ENCODE measurements around the gene SELENOF.
"Not testable (repeated sequence)": the region's sequence is repeated elsewhere in the genome, so short reads cannot be mapped to it uniquely, and the experiment has no call there.

SELENOF gene

DNA sequence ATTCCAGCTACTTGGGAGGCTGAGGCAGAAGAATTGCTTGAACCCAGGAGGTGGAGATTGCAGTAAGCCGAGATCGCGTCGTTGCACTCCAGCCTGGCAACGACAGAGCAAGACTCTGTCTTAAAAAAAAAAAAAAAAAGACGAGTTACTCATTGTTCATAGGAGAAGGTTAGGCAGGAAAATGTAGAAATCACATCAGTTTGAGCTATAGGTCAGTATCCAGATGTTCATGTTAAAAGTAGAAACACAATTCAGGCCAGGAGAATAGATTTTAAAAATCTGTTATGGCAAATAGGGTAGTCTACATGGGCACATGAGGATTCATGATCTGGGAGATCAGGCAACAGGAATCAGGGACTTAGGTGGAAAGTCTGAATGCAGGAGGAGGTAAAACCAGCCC is 57.7 kb downstream of the SELENOF start:
- DNase-seq (ENCODE audit: low spot score) = no peak

DNA sequence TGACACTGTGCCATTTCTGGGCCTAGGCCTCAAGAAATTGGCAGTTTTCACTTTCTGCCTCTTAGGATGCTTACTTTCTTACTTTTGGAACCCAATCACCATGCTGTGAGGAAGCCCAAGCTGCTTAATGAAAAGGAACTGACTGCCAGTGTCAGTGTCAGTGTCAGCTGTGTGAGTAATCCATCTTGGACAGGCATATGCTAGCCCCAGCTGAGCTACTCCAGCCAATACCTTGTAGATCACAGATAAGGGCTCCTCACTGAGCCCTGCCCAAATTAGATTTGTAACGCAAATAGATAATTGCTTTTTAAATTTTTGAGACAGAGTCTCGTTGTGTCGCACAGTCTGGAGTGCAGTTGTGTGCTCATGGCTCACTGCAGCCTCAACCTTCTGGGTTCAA is 59.6 kb downstream of the SELENOF start:
- DNase-seq (ENCODE audit: low spot score) = no peak

DNA sequence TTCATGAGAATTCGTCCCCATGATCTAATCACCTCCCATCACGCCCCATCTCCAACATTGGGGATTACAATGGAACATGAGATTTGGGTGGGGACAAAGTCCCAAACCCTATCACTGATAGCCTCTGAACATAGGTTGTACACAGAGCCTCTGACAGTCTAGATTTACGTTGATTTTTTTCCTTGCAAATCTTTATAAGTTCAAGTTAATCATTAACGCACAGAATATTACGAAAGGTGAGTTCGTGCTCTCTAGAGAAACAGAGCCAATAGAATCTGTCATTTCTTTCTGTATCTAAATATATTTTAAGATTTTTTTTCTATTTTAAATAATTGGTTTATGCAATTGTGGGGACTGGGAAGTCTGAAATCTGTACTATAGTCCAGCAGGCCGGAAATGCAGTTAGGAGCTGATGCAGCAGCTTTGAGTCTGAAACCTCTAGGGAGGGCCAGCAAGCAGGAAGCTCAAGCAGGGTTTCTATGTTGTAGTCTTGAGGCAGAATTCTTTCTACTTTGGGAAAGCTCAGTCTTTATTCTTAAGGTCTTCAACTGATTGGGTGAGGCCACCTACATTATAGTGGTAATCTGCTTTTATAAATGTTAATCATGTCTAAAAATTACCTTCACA is 61.0 kb downstream of the SELENOF start:
- no peak for DNase-seq (ENCODE audit: low spot score)

DNA sequence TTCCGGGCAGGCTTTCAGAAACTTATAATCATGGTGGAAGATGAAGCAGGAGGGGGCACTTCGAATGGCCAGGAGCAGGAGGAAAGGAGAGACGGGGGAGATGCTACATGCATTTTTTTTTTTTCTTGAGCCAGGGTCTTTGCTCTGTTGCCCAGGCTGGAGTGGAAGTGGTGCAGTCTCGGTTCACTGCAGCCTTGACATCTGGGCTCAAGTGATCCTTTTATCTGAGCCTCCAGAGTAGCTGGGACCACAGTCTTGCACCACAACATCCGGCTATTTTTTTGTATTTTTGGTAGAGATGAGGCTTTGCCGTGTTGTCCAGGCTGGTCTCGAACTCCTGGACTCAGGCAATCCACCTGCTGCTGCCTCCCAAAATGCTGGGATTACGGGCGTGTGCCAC is 61.6 kb downstream of the SELENOF start:
- no peak for DNase-seq (ENCODE audit: low spot score)

GRCh38 chr1:86849756-86850155 is 64.2 kb downstream of the SELENOF start:
- DNase-seq (ENCODE audit: low spot score) = no peak

DNA sequence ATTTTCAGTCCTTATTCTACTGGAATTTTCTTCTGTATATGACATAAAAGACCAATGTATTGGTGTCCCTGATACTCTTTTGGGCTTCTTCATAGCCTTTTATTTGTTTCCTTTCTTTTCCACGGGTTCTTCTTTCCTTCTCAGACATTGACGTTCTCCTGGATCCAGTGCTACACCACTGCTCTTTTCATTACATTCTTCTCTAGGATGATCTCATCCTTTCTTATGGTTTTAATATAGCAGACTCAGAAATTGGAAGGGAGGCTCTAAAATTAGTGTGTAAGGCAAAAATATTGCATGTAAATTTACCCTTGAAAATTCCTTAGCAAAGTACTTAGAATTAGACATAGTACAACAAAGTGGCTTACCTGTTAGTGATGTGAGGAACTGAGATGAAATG is 65.3 kb downstream of the SELENOF start:
- DNase-seq (ENCODE audit: low spot score) = peak; percentile 13

- DNase-seq (ENCODE audit: low spot score) = peak; percentile 75
These were observed 67.7 kb downstream of the SELENOF start for GRCh38 chr1:86846164-86846647.

DNA sequence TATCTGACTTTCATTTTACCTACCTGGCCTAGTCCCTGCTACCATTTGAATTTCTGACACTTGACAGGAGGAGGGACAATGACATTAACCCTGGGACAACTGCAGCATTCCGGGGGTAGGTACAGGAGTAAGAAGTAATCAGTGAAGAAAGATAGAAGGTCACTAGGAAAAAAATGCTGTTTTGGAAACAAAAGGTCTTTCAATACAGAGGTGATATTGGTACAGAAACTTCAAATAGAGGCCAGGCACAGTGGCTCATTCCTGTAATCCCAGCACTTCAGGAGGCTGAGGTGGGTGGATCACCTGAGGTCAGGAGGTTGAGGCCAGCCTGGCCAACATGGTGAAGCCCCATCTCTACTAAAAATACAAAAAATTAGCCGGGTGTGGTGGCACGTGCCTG is 68.4 kb downstream of the SELENOF start:
- DNase-seq (ENCODE audit: low spot score) = no peak

- peak; percentile 13 for DNase-seq (ENCODE audit: low spot score)
These were observed 72.8 kb downstream of the SELENOF start for GRCh38 chr1:86841116-86841515.

DNA sequence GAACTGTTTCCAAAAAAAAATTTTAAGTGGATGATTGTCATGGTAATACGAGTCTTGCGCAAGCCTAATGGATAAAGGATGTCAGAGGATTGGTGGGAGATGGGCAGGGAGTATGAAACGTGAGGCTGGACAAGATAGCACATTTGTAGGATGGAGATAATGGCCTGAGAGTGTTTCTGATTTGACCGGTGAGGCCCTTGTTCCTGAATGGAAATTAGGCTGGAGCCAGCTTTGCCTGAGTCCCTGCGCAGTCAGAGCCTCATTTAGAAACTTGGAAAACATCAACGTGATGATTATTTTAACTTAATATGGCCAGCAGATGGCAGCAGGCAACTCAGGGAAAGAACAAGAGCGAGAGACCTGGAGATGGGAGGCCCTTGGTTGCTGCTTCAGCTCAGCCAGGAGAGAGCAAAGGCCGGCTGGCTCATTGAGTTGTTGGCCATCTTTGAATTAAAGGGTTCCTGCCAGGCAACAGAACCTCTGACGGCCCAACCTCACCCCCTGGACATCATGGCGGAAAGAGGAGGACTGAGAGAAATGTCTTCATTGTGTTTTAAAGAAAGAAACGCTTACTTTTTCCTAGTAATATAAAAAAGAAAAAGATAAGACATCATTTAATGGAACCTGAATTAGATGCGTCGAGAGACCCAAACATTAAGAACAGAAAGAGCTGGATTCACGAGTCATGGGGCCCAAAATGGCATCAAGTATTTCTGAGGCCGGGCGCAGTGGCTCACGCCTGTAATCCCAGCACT is 80.3 kb downstream of the SELENOF start:
- DNase-seq (ENCODE audit: low spot score) = peak; percentile 84

DNA sequence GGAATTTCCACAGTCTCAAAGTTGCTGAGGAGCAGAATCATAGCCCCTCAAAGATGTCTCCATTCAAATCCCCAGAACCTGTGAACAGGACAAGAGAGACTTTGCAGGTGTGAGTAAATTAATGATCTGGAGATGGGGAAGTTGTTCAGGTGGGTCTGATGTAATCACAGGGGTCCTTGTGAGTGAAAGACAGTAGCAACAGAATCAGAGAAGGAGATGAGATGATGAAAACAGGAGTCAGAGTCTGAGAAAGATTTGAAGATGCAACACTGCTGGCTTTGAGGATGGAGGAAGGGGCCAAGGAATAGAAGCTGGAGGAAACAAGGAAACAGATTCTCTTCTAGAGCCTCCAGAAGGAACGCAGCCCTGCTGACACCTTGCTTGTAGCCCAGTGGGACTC is 81.5 kb downstream of the SELENOF start:
- no peak for DNase-seq (ENCODE audit: low spot score)

- no peak for DNase-seq (ENCODE audit: low spot score)
These were observed 84.6 kb downstream of the SELENOF start for GRCh38 chr1:86829321-86829720.

- DNase-seq (ENCODE audit: low spot score) = no peak
These were observed 85.9 kb downstream of the SELENOF start for GRCh38 chr1:86828024-86828423.

DNA sequence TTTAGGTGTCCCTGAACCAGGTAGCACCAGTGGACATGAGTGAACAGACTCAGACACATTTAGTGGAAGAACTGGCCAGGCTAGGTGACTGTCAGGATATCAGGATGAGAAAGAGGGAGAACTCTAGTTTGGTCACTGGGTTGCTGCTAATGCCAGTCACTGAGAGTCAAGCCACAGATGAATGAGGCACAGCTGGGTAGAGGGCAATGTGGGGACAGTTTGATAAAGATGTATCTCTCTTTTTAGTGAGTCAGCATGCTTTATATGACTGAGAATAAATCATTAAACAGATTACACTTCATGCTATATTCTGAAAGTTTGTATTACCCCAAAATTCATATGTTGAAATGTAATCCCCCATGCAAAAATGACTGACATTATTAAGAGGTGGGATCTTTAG is 87.1 kb downstream of the SELENOF start:
- no peak for DNase-seq (ENCODE audit: low spot score)

DNA sequence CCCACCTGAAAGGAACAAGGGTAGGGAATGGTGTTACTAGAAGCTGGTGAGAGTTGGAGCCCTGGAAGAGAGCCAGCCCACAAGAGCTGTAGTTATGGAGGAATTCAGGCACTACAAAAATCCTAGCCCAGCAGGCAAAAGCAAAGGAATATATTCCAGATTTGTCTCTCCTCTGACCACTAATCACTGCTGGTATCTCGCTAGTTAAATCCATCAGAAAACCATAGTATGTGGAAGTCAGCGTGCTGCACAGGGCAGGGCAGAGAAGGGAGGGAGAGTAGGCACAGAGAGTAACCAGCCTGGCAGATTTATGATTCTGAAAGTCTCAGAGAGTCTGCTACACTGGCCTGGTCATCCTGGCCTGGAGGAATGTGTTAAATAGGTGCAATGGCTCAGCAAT is 88.6 kb downstream of the SELENOF start:
- DNase-seq (ENCODE audit: low spot score) = peak; percentile 25

DNA sequence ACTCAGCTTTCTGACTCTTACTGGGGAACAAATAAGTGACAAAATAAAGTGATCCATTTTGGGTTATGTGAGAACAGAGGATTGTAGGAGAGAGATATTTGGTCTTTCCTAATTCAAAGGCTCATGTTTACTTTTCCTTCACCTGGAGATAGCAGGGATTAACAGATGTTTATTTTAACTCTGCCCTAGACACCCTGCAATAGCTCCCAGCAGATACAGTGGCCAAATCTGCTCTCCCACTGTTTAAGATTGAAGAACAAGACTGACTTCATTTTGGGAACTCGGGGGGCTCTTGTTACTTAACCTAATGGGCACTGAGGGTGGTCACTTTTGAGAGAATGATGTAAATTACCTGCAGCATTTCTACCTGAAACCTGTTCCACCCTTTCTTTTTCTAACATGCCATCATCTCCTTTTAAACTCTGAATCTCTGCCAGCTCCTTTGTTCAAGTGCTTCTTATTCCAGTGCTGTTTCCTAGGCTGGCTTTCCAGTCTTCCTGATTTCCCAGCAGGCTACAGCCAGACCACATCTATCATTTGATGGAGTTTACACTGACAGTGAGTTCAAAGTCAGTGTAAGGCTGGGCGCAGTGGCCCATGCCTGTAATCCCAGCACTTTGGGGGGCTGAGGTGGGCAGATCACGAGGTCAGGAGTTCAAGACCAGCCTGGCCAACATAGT is 90.0 kb downstream of the SELENOF start:
- DNase-seq (ENCODE audit: low spot score) = no peak

- no peak for DNase-seq (ENCODE audit: low spot score)
These were observed 90.5 kb downstream of the SELENOF start for GRCh38 chr1:86823386-86823785.

DNA sequence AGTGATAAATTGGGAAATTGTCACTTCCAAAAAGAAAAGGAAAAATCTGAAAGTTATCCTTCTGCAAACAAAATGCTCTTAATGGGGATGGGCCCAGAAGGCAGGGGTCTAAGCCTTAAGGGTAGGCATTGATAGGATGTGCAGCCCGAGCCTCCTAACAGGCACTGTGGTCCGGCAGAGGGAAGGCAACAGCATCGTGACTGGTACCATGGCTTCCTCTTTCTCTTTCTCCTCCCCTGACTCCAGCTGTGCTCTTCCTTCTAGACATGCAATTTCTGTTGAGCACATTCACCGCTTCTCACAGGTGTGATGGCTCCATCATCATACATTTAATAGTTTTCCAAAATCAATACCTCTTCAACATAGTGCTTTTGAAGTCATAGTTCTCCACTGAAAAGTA is 91.5 kb downstream of the SELENOF start:
- no peak for DNase-seq (ENCODE audit: low spot score)

- DNase-seq (ENCODE audit: low spot score) = no peak
These were observed 92.0 kb downstream of the SELENOF start for GRCh38 chr1:86821956-86822355.

GRCh38 chr1:86819970-86820369 is 94.0 kb downstream of the SELENOF start:
- DNase-seq (ENCODE audit: low spot score) = not testable (repeated sequence)

DNA sequence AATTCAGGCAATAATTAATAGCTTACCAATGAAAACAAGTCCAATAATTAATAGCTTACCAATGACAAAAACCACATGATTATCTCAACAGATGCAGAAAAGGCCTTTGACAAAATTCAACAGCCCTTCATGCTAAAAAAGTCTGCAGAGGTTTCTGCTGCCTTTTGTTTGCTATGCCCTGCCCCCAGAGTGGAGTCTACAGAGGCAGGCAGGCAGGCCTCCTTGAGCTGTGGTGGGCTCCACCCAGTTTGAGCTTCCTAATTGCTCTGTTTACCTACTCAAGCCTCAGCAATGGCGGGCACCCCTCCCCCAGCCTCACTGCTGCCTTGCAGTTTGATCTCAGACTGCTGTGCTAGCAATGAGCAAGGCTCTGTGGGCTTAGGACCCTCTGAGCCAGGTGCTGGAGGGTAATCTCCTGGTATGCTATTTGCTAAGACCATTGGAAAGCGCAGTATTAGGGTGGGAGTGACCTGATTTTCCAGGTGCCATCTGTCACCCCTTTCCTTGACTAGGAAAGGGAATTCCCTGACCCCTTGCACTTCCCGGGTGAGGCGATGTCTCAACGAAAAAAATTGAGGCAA is 96.6 kb downstream of the SELENOF start:
- not testable (repeated sequence) for DNase-seq (ENCODE audit: low spot score)

- not testable (repeated sequence) for DNase-seq (ENCODE audit: low spot score)
These were observed 99.8 kb downstream of the SELENOF start for GRCh38 chr1:86814118-86814517.

Measured in GM03348 (cell line).